Muscle of leg (tissue), 11 donors: ENCODE measurements around the gene MYOCD. TPM values are rescaled to one million over a fixed set of nuclear protein-coding genes. Genes with fewer than 3 reads are reported as not detected.
"Not testable (repeated sequence)": the region's sequence is repeated elsewhere in the genome, so short reads cannot be mapped to it uniquely, and the experiment has no call there.

Experiments used
- DNase-seq: peaks from one replicate; pipeline ENCODE4 v3.0.0; 2013
- H3K27ac ChIP-seq: one replicate; pipeline ENCODE4 v1.5.1; 2013; ENCODE audit warnings: mild to moderate bottlenecking, low read length, control low read depth
- H3K27me3 ChIP-seq: one replicate; pipeline ENCODE4 v1.6.1; 2013; ENCODE audit warnings: low read length; ENCODE audit not compliant: control insufficient read depth, insufficient read depth
- H3K36me3 ChIP-seq: one replicate; pipeline ENCODE4 v1.6.1; 2013; ENCODE audit warnings: low read length; ENCODE audit not compliant: control insufficient read depth, insufficient read depth
- H3K4me1 ChIP-seq: one replicate; pipeline ENCODE4 v1.6.1; 2013; ENCODE audit warnings: low read length; ENCODE audit not compliant: control insufficient read depth, insufficient read depth
- H3K4me3 ChIP-seq: one replicate; pipeline ENCODE4 v1.5.1; 2013; ENCODE audit warnings: low read length, control low read depth
- H3K9me3 ChIP-seq: replicated peaks from 2 replicates; pipeline ENCODE4 v1.6.1; 2013; ENCODE audit warnings: low read depth, low read length; ENCODE audit not compliant: control insufficient read depth
- WGBS: methylation state at CpG from one replicate; pipeline ENCODE4 v1.1.5; 2013; ENCODE audit warnings: missing lambda C conversion rate; ENCODE audit not compliant: insufficient coverage; 5-methylcytosine and 5-hydroxymethylcytosine counted together
- polyA plus RNA-seq, 8 donors: library from polyadenylated mRNA; unstranded; fragments of 120-200 nt; gene quantifications; one replicate each; pipeline versions ENCODE4 v1.2.1 to v1.2.3, GENCODE V29; 2013; ENCODE audit warnings: inconsistent platforms in 1 of 8, low replicate concordance in 1 of 8; ENCODE audit not compliant: insufficient read length in 8 of 8, insufficient read depth in 1 of 8
- total RNA-seq: library from RNA; stranded (reverse); fragments of 120-200 nt; gene quantifications from one replicate; pipeline ENCODE4 v1.2.4, GENCODE V29; 2013

The MYOCD gene
- total and polyA plus RNA-seq, 9 donors: 0.34 to 1.2 (median 0.58) TPM

DNA sequence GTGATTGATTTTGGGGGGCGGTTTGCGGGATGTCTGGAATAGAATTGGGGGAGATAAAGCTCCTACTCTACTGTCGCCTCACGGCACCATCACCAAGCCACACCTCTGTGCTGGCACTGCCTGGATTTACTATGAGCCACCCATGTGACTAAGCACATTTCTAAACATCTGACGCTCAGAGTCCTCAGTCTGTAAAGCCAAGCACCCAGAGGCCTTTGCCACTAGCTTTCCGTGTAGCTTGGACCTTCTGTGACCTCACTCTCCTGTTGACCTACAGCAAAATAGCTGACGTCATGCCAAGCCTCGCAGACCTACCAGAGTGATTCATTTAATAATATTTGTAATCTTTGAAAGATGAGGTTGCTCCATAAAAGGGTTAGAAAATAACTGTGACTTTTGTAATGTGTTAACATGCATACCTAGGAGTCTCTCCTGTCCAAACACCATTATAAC lies 38.5 kb upstream of the MYOCD start:
- Histone ChIP-seq H3K9me3 (no peaks in the 10 kb centered on the region), H3K4me1 (no peaks in the 10 kb centered on the region), H3K27me3 (no peaks in the 10 kb centered on the region), H3K27ac (no peak overlapping the region), H3K4me3 (no peak overlapping the region), H3K36me3 (no peaks in the 10 kb centered on the region)
- 60% methylated on average over 1 of the region's 8 CpGs for WGBS
- peak; percentile 19 for DNase-seq

GRCh38 chr17:12627781-12628451 lies 37.8 kb upstream of the MYOCD start:
- no CpG with 5 or more reads among the region's 5 CpGs for WGBS
- H3K27ac ChIP-seq: no peak overlapping the region
- DNase-seq: no peak

DNA sequence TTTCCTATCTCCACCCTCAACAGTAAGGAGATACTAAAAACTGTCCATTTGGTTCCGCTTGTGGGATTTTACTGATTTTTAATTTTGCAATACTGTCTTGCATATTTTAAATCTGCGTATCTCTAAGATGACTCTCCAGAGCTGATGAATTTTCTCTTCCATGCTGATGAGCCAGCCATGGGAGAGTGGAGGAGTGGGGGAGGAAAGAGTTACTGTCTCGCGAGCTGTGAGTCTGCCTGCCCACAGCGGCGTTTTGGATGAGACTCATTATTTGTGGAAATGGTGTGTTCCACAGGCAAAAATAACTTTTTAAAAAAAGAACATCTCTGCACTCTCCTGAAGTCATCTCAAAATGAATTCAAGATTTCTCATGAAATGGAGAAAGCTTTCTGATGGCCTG lies 34.6 kb upstream of the MYOCD start:
- DNase-seq: no peak
- H3K4me1 ChIP-seq: no peaks in the 10 kb centered on the region
- H3K36me3 ChIP-seq: no peaks in the 10 kb centered on the region
- no peak overlapping the region for H3K27ac ChIP-seq
- H3K9me3 ChIP-seq: no peaks in the 10 kb centered on the region
- WGBS: no CpG with 5 or more reads among the region's 6 CpGs
- H3K4me3 ChIP-seq: no peak overlapping the region
- H3K27me3 ChIP-seq: no peaks in the 10 kb centered on the region

More at GRCh38 chr17:12627781-12628451, 37.8 kb upstream of the MYOCD start:
- H3K9me3 ChIP-seq: no peaks in the 10 kb centered on the region
- no peaks in the 10 kb centered on the region for H3K4me1 ChIP-seq
- no peaks in the 10 kb centered on the region for H3K36me3 ChIP-seq
- H3K4me3 ChIP-seq: no peak overlapping the region
- H3K27me3 ChIP-seq: no peaks in the 10 kb centered on the region

DNA sequence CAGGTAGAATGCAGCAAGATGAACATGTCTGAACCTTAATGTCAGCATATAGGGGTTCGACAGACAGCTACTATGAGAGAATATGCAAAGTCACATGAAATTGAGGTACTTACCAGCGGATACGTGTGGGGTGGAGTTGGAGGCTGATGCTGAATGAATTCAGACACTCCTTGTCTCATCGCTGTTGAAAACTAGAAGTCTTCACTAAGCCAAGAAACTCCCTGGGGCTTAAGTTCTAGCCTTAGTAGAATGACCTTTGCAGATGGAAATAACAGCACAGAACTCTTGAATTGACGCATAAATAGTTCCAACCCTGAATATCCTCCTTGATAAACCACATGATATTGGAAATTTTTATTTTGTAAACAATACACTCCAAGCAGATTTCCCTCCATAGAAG lies 32.9 kb upstream of the MYOCD start:
- Histone ChIP-seq H3K9me3 (no peaks in the 10 kb centered on the region), H3K4me3 (no peak overlapping the region), H3K4me1 (no peaks in the 10 kb centered on the region), H3K27ac (no peak overlapping the region), H3K36me3 (no peaks in the 10 kb centered on the region), H3K27me3 (no peaks in the 10 kb centered on the region)
- WGBS: 86% methylated on average over 3 of the region's 5 CpGs
- peak; percentile 42 for DNase-seq

DNA sequence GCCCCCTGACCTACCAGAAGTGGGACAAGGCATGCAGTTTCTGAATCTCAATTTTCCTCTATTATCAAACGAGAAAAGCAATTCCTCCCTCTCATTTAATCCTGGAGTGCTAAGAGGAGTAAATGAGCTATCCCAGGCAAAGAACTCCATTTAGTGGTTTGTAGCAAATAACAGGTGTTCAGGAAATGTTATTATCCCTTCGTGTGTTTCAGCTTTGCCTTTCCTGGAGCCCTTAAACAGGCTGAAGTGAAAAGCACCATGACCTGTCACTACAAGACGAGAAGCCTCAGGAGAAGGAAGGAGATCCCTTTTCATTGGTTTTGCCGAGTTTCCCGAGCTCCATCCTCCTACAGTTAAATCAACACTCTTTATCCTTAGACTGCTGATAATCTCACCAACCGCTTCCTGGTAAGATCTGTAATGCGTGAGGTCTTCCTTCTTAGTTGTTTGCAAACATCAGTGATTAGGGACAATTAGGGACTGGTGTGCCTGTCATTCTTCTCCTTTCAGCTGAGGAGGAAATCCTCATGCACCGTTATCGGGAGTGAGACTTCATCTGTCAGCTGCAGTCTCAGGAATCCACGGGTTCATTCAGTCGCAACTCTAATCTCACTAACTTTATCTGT lies 30.8 kb upstream of the MYOCD start:
- H3K4me3 ChIP-seq: no peak overlapping the region
- WGBS: 25% methylated on average over 4 of the region's 11 CpGs
- H3K36me3 ChIP-seq: no peaks in the 10 kb centered on the region
- DNase-seq: no peak
- H3K27ac ChIP-seq: no peak overlapping the region
- no peaks in the 10 kb centered on the region for H3K4me1 ChIP-seq
- H3K9me3 ChIP-seq: no peaks in the 10 kb centered on the region
- no peaks in the 10 kb centered on the region for H3K27me3 ChIP-seq

DNA sequence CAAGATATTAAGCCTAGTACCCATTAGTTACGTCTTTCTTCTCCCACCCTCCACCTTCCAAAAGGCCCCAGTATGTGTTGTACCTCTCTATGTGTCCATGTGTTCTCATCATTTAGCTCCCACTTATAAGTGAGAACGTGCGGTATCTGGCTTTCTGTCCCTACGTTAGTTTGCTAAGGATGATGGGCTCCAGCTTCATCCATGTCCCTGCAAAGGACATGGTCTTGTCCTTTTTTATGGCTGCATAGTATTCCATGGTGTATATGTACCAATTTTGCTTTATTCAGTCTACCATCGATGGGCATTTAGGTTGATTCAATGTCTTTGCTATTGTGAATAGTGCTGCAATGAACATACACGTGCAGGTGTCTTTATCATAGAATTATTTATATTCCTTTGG lies 29.7 kb upstream of the MYOCD start:
- H3K4me3 ChIP-seq, H3K27me3 ChIP-seq, H3K27ac ChIP-seq, DNase-seq, H3K36me3 ChIP-seq, H3K4me1 ChIP-seq, H3K9me3 ChIP-seq: not testable (repeated sequence)
- WGBS: 88% methylated on average over 4 of the region's 6 CpGs

DNA sequence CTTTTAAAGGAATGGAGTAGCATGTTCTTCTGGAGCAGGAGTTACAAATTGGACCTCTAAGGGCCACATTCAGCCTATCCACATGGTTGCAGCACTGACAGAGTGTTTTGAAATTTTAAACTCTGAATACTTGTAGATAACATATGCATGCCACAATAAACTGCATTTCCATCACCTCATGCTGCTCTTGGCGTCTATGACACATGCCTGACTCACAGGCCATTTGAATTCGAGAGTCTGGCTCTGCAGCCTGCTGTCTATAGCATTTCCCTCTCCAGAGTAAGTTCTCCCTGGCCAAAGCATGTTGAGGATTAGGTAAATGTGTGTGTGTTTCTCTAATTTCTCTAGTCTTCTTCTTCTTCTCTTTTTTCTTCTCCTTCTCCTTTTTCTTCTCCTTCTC lies 28.7 kb upstream of the MYOCD start:
- WGBS: no CpG with 5 or more reads among the region's 2 CpGs
- Histone ChIP-seq H3K27me3 (no peaks in the 10 kb centered on the region), H3K36me3 (no peaks in the 10 kb centered on the region), H3K27ac (no peak overlapping the region), H3K4me1 (no peaks in the 10 kb centered on the region), H3K9me3 (no peaks in the 10 kb centered on the region), H3K4me3 (no peak overlapping the region)
- DNase-seq: peak; percentile 40

DNA sequence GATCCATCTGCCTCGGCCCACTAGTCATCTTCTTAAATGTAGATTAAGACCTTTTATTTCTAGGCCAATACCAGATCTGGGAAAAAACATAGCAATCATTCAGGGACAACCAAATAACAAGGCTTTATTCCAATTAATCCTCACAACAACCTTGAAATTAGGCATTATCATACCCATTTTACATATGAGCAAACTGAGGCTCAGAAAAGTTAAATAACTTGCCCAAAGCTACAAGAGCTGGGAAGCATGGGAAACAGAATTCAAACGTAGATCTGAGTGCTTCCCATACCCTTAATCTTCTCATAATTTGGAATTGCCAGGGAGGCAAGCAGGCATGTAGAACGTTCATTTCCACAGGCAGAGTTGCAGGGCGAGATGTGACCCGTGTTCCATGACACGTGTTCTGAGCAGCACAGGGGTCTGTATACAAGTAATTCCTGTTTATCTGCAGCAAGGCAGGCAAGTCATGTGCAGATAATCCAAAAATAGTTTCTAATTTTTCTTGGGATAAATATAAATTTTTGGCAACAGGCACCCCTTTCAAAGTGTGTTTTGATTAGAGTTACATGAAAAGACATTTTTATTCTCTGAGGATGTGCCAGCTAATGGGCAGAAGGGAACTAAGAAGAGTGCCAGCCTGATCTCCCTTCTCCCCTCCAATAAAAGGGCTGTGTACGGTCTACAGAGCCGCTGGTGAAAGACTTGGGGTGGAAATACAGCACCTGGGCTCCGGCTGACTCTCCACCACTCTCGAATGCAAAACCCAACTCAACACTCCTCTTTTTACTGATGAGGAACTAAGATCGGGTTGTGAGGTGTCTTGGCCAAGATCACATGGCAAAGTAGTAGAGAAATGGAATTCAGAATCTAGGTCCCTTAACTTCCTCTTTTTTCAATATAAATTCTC lies 27.7 kb upstream of the MYOCD start:
- no peak for DNase-seq
- WGBS: 82% methylated on average over 5 of the region's 11 CpGs

GRCh38 chr17:12640364-12640763 lies 25.3 kb upstream of the MYOCD start:
- no peaks in the 10 kb centered on the region for H3K9me3 ChIP-seq

More for the DNA sequence above, 27.7 kb upstream of the MYOCD start:
- Histone ChIP-seq H3K36me3 (no peaks in the 10 kb centered on the region), H3K4me1 (no peaks in the 10 kb centered on the region), H3K9me3 (no peaks in the 10 kb centered on the region), H3K4me3 (no peak overlapping the region), H3K27me3 (no peaks in the 10 kb centered on the region), H3K27ac (no peak overlapping the region)

DNA sequence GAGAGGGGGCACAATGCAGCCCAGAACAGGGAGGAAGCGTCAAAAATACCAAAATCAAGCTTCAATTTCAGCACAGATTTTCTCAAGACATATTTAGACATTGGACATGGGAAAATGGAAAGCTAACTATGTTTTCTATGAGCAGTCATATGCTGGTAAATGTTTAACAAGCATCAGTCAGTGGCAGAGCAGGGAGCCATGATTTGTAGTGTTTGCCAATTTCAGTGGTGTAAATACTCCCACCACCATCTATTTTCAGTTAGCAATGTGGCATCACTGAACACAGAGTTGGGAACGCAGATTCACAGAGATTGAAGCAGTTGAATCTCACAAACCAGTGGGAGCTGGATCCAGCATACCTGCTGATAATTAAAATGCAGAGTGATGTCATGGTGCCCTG lies 24.6 kb upstream of the MYOCD start:
- WGBS: no CpG with 5 or more reads among the region's 2 CpGs
- H3K27me3 ChIP-seq: no peaks in the 10 kb centered on the region
- no peak for DNase-seq

More at GRCh38 chr17:12640364-12640763, 25.3 kb upstream of the MYOCD start:
- no peaks in the 10 kb centered on the region for H3K4me1 ChIP-seq
- H3K36me3 ChIP-seq: no peaks in the 10 kb centered on the region
- 100% methylated on average over 2 of the region's 2 CpGs for WGBS
- no peak overlapping the region for H3K4me3 ChIP-seq
- no peaks in the 10 kb centered on the region for H3K27me3 ChIP-seq
- DNase-seq: no peak
- H3K27ac ChIP-seq: no peak overlapping the region

More for the DNA sequence above, 24.6 kb upstream of the MYOCD start:
- Histone ChIP-seq H3K36me3 (no peaks in the 10 kb centered on the region), H3K9me3 (no peaks in the 10 kb centered on the region), H3K27ac (no peak overlapping the region), H3K4me3 (no peak overlapping the region), H3K4me1 (no peaks in the 10 kb centered on the region)
